22Rv1 (cell line): ENCODE results near the gene CAPN2.

ENCODE experiments used
- H3K27ac ChIP-seq: fragments of 450-650 bp; 2 replicates; pipeline ENCODE4 v1.5.1; 2017
- CTCF ChIP-seq: fragments of 450-650 bp; IDR thresholded peaks from 2 replicates; pipeline ENCODE4 v1.5.1; 2017; ENCODE audit warnings: mild to moderate bottlenecking
- ZFX ChIP-seq: fragments of 450-650 bp; IDR thresholded peaks from 2 replicates; pipeline ENCODE4 v1.6.1; 2017; ENCODE audit warnings: antibody characterized with exemption, borderline replicate concordance

The CAPN2 gene

GRCh38 chr1:223820515-223820858 lies 108.1 kb downstream of the CAPN2 start:
- no peak overlapping the region for H3K27ac ChIP-seq
- no peak for TF ChIP-seq ZFX

GRCh38 chr1:223820971-223821370 lies 108.6 kb downstream of the CAPN2 start:
- no peak overlapping the region for H3K27ac ChIP-seq
- no peak for TF ChIP-seq ZFX
- TF ChIP-seq CTCF: no peak

GRCh38 chr1:223824287-223824686 lies 111.9 kb downstream of the CAPN2 start:
- TF ChIP-seq ZFX (no peak), CTCF (no peak)
- H3K27ac ChIP-seq: no peak overlapping the region

- H3K27ac ChIP-seq: no peak overlapping the region
- TF ChIP-seq ZFX (no peak), CTCF (no peak)
These were observed 112.4 kb downstream of the CAPN2 start for GRCh38 chr1:223824712-223825111.
